Fibroblast of upper back skin (primary cell): ENCODE results near the gene ZBTB5.
"Not testable (repeated sequence)": the region's sequence is repeated elsewhere in the genome, so short reads cannot be mapped to it uniquely, and the experiment has no call there.

Experiments used
- DNase-seq: peaks from one replicate; pipeline ENCODE4 v3.0.0-alpha.2; 2013

The ZBTB5 gene

DNA sequence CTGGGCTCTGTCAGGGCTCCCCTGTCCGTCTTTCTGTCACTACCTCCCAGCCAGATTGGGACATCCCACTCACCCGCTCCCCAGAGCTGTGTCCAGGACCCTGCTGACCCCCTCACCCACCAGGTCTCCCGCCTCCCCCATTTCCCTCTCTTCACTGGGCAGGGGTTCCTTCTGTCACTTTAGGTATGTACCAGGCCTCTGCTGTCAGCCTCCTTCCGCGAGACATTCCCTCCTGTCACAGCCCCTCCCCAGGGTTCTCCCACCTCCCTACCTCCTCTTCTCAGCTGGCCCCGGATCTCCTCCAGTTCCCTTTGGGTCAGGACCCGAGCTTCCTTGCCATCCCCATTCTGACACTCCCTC, 21.0 kb upstream of the ZBTB5 start:
- no peak for DNase-seq

DNA sequence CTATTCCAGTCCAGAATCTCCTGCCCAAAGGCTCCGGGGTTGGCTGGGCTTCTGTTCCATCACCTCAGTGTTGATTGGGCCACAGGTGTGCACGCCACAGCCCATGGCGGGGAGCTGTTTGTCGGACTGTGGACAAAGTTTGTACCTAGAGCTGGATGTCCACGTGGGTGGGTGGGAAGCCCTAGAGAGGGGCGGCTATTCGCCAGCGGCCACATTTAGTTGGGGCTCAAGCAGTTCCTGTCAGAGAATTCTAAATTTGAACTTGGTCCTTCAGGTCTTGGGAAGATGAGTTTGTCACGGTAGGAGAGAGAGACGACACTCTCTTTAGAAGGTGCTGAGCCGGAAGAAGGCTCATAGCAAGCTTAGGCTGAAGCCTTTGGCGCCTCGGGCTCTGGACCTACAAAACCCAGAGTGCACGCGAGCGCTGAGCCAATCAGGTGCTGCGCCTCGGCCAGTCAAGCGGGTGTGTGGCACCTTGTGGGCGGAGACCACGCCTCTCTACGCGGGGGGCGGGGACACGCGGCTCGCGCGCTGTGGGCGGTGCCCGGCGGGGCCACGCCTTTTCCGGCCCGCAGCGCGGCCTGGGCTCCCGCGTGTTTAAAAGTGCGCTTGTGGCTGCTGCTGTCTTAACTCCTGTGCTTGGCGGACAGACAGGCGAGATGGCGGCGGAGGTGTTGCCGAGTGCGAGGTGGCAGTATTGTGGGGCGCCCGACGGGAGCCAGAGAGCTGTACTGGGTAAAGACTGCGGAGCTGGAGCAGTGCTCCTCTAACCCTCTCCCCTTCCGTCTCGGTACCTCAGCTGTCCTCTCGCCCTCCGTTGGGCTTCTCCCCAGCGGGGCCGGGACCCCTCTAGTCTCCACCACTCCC, 20.4 kb upstream of the ZBTB5 start, which contains the start of gene POLR1E:
TSS of gene POLR1E (plus strand) at position 560 of the 867 bp plus-strand sequence. CDS start at position 660, 100 bp downstream.
- peak; percentile 91 for DNase-seq

DNA sequence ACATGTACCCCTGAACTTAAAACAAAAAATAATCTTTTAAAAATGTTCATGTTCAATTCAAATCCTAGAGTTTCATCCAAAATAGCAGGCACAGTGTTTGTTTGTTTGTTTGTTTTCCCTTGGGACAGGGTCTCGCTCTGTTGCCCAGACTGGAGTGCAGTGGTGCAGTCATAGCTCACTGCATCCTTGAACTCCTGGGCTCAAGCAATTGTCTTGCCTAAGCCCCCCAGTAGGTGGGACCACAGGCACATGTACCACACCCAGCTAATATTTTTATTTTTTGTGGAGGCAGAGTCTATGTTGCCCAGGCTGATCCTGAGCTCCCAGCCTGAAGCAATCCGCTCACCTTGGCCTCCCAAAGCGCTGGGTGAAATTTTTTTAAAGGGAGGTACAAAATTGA, 15.5 kb upstream of the ZBTB5 start:
- DNase-seq = no peak

DNA sequence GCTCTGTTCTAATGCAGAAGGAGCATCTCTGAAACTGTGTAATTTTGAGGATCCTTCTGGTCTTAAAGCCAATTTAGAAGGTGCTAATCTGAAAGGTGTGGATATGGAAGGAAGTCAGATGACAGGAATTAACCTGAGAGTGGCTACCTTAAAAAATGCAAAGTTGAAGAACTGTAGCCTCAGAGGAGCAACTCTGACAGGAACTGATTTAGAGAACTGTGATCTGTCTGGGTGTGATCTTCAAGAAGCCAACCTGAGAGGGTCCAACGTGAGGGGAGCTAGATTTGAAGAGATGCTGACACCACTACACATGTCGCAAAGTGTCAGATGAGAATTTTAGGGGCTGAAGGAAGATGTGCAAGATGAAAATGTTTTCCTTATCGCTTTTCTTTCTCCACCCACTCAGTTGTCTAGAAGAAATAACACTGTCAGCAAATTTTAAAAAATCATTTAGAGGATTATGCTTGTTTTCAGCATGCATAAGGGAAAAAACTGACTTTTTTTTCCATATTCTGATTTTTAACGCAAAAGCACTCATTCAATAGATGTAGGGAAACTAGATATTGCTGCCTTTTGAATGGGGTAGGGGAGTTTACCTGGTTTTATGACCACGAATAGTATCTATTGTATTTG, 12.9 kb upstream of the ZBTB5 start:
- DNase-seq = not testable (repeated sequence)

DNA sequence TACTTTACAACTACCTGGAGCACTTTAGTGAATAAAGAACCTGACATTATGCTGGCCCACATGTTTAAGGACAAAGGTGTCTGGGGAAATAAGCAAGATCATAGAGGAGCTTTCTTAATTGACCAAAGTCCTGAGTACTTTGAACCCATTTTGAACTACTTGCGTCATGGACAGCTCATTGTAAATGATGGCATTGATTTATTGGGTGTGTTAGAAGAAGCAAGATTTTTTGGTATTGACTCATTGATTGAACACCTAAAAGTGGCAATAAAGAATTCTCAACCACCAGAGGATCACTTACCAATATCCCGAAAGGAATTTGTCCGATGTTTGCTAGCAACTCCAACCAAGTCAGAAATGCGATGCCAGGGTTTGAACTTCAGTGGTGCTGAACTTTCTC, 12.2 kb upstream of the ZBTB5 start:
- DNase-seq = peak; percentile 18

DNA sequence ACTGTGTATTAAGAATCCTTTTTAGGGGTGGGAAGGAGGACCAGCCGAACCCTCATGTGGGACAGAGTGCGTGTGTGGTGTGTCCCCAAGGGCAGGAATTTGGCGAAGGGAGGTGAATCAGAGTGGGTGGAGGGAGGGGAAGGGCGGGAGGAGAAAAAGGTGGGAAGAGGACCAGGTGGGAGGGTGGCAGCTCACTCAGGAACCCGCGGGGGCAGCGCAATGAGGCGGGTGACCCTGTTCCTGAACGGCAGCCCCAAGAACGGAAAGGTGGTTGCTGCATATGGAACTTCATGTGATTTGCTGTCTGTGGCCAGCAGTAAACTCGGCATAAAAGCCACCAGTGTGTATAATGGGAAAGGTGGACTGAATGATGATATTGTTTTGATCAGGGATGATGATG, 11.7 kb upstream of the ZBTB5 start:
- no peak for DNase-seq

DNA sequence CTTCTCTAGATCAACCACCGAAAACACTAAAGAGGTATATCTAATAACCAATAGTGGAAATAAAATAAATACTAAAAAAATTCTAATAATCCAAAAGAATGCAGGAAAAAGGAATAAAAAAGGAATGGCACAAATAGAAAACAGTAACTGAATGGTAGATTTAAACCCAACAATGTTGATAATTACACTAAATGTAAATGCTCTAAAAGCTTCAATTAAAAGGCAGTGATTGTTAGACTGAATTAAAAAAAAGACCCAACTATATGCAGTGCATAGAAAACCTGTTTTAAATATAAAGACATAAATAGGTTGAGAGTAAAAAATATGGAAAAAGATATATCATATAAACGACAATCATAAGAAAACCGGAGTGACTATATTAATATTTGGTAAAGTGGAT, 9.2 kb upstream of the ZBTB5 start:
- DNase-seq = no peak

DNA sequence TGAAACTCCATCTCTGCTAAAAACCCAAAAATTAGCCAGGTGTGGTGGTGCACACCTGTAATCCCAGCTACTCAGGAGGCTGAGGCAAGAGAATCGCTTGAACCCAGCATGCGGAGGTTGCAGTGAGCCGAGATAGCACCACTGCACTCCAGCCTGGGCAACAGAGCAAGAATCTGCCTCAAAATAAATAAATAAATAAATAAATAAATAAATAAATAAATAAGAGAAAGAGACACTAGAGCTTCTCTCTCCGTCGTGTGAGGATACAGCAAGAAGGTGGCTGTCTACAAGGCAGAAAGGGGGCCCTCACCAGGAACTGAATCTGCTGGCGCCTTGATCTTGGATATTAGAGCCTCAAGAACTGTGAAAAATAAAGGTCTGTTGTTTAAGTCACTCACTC, 8.7 kb upstream of the ZBTB5 start:
- not testable (repeated sequence) for DNase-seq

DNA sequence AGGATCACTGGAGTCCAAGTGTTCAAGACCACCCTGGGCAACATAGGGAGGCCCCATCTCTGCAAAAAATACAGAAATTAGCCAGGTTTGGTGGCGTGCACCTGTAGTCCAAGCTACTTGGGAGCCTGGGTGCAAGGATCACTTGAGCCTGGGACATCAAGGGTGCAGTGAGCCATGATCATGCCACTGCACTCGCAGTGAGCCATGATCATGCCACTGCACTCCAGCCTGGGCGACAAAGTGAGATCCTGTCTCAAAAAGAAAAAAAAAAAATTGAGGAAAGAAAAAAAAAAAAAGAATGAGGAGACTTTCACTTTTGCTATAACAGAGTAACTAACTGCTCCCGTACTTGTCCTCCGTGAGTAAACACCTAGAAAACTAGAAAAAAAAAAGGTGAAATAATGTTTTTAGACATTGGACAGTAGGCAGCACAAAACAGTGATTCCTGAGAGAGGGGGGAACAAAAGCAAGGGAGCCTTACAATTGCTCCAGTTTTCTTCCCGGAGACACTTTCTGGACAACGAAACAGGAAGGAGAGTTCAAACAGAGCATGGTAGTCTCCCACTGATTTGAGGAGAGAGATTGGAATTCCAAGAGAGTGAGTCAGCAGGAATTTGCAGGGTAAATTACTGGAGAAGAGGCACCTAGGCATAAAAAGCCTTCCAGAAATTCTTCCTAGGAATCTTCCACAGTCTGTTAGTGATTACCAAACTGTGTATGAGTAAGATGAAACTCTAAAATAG, 6.9 kb upstream of the ZBTB5 start:
- DNase-seq = peak; percentile 99

DNA sequence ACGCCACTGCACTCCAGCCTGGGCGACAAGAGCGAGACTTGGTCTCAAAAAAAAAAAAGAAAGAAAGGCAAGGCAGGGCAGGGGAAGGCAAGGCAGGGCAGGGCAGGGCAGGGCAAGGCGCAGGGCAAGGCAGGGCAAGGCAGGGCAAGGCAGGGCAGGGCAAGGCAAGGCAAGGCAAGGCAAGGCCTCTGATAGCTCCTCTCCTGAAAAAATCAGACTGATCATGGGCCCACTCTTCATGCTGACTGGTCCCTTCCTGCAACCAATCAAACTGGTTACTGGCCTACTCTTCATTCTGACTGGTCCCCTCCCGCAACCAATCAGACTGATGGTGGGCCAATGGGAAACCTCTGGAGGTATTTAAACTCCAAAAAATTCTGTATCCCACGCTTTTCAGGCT, 3.4 kb upstream of the ZBTB5 start:
- no peak for DNase-seq

DNA sequence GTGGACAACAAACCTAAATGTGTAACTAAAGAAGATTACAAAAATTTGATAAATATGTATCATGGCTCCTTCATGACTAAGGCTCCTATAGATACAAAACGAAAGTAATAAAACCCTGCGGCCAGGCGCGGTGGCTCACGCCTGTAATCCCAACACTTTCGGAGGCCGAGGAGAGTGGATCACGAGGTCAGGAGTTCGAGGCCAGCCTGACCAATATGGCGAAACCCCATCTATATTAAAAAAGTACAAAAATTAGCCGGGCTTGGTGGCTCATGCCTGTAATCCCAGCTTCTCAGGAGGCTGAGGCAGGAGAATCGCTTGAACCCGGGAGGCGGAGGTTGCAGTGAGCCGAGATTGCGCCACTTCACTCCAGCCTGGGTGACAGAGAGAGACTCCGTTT, 2.3 kb upstream of the ZBTB5 start:
- DNase-seq = not testable (repeated sequence)

DNA sequence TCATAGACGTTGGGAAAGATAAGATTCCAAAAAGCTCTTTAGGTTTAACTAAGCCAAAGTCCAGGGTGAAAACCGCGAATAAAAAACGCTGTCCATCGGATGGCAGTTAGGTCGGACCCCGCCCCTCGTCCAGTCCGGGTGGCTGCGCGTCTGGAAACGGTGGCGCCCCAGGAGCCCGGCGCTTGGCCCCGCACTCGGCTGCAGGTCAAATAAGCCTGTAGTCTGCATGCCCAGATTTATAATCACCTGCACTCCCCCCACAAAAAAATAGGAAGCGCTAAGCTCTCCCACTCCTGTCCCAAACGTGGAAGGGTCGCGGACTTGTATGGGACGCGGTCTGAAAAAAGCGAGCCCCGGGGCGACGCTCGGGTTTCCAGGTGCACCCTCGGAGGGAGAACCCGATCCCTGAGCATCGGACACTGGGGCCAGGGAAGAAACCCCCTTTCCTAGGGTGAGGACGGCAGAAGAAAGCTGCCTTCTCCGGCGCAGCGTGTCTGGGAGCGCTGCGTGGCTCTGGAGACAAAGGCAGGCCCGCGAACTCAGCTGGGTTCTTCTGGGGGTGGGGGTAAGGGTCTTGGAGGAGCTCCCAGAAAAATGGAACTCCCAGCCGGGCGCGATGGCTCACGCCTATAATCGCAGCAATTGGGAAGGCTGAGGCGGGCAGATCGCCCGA, 923 bp upstream of the ZBTB5 start:
- DNase-seq = peak; percentile 85

DNA sequence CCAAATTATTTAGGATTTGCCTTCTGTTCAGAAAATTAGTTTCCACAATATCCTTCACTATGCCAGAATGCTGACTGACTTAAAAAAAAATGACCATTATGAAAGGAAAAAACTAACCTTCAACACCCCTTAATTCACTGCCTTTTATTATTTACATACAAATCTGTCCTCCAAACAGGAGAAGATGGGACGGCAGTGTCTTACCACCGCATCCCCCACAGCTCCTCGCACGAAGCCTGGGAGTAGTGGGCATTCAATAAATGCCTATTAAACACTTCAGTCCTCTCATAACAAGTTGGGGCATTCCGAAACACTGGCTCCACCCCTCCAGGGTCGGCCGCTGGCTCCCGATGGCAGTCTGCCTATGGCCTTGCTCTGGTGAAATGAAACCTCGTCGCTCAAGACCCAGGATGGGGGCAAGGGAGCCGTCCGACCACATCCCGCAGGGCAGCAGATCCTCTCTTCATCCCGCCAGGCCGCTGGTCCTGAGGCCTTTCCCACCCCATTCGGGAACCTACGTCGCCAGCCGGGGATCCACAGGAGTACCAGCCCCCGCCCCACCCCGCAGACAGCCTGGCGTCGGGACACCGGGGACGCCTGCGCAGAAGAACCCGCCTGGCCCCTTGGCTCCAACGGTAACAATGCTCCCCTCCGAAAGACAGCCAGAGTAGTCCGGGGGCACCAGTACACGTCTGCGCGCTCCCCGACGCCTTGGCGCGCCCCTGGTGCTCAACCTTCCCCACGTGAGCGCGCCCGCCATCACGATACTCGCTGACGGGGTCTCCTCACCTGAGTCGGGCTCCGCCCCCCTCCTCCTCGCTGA, 613 bp downstream of the ZBTB5 start:
- DNase-seq = peak; percentile 45

DNA sequence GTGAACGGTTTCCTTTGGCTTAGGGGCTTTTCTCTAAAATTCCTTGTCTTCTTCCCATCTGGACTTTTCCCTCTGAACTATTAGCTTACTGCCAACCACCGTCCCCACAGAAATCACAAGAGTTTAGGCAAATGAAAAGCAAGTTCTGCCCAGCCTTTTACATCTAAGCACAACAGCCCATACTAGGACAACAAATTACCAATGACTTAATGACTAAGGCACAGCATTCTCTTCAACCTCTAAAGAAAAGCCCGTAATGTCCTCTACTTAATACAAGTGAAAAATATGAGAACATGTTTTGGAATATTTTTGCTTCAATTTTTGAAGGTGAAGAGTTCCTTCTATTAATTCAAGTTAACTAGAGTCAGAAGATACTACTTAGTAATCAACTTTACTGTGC, 1.2 kb downstream of the ZBTB5 start:
- DNase-seq = no peak

DNA sequence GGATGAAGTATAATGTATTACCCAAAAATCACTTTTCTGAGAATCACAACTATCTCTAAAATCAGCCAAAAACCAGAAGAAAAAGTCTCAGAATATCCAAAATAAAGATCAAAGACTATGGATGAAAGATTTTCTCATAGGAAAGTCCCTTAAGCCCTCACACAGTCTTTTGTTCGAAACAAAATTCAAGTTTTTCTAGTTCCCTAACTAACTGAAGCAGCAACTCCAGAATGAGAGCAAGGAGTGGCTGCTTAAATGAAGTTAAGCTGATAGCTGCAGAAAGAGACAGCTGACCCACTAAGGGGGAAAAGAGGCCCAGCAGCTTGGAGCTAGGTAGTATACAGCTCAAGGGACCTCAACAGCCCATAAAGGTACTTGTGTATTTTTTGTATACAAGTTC, 8.4 kb downstream of the ZBTB5 start:
- no peak for DNase-seq

DNA sequence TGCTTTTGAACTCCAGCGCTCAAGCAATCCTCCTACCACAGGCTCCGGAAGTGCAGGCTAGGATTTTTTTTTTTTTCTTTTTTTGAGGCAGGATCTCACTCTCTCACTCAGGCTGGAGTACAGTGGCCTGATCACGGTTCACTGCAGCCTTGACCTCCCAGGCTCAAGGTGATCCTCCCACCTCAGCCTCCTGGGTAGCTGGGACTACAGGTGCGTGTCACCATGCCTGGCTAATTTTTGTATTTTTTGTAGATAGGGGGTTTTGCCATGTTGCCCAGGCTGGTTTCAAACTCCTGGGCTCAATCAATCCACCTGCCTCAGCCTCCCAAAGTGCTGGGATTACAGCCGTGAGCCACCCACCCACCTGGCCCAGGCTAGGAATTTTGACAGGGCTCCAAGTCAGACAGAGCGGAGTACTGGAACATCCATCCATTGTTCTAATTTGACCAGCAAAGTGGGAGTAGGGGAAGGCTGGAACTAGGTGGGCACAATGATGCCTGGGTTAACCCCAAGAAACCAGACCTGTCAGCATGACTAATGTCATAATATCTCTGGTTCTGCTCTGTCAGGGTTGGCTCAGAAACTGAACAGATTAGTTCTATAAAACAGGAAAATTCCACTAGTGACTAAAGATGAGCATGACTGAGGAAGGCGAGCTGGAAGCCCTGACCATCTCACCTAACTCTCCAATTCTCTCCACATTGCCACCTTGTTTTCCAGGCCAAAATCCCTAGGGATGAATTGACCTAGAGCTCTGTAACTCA, 9.2 kb downstream of the ZBTB5 start:
- DNase-seq = no peak

DNA sequence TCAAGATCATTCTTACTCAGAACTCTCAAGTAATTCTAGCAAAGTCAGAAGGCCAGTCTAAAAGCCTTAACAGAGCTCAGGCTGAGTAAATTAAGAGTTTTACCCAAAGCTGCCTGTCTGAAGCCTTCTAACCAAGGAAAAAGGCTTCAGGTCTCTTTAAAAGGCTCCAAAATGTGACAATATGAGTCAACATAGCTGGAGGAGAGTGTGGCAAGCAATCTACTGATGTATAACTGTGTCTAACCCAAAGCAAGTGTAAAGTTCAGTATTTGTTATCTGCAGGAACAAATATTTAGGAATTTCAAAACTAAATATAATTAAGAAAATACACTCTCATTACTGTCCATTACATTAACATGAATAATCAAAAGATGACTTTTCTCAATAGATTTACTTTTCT, 11.0 kb downstream of the ZBTB5 start:
- DNase-seq = no peak

DNA sequence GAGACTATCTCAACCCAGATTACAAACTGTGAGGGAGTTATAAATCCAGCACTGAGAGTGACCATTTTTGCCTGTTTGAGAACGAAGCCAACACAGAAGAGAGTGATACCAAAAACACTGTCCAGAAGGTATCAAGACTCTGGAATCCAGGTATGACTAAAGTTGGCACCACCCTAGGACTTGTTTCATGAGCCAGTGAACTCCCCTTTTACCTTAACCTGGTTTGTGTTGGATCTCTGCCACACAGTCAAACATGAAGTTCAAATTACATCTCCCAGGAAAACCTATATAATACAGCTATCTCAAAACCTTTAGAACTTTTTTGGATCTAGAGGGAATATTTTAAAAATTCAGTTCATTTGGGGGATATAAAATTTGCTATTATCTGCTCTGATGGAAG, 11.4 kb downstream of the ZBTB5 start:
- no peak for DNase-seq

DNA sequence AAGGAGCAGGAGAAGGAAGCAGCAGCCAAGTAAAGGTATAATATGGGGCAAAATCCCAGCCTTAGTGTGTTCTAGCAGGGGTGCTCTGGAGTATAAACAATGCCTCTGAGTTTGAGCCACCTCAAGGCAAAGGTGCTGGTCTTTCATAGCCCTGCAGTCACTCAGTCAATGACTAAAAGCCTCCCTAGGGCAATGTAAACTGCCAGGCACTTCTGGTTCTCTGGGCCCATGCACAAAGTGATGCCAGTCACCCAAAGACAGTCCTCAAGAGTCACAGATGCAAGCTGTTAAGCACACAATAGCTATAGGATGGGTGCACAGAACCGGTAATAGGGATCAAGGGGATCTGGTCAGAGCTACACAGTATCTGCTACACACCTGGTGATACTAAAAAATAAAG, 12.6 kb downstream of the ZBTB5 start:
- DNase-seq = no peak

DNA sequence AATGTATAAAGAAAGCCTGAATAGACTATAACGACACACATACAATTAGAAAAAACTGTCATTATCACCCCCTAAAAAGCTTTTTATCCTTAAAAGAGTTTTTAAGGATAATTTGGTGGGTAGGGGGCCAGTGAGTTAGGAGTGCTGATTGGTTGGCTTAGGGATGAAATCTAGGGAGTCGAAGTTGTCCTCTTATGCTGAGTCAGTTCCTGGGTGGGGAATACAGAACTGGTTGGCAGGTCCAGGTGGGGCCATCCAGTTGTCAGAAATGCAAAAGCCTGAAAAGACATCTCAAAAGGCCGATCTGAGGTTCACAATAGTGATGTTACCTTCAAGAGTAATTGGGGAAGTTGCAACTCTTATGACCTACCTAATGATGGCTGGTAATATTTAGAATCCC, 13.6 kb downstream of the ZBTB5 start:
- no peak for DNase-seq

DNA sequence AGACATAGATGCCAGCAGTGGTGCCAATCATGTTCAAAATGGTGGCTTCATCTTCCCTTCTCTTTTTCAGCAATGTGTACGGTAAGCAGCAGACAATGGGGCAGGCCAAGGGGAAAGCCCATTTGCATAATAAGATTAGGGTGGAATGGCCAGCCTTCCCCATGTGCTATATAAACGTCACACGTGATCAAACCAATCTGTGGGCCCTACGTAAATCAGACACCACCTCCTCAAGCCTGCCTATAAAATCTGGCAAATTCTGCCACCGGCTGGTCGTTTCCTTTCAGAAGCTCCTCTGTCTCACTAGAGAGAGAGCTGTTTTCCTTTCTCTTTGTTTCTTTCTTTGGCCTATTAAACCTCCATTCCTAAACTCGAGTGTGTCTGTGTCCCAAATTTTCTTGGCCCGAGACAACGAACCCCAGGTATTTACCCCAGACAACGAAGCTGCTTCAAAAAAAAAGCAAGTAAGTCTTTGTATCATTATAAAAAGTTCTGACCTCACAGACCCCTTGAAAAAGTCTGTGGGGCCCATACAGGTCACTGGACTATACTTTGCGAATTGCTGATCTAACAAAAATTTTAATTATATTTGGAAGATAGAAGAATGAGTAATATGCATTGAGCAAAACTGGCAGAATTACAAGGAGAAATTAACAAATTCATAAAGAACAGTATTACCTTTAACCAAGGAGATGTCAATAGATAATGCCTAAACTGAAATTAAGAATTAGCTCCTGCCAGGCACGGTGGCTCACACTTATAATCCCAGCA, 15.2 kb downstream of the ZBTB5 start:
- no peak for DNase-seq
